HG03097 (cell line): ENCODE measurements around the gene PRCD.
A peak's percentile ranks its signal among the peaks of the same experiment; 100 is the strongest.
"Not testable (repeated sequence)": the region's sequence is repeated elsewhere in the genome, so short reads cannot be mapped to it uniquely, and the experiment has no call there.

ENCODE experiments used
- ATAC-seq: cut with Tn5 transposase; IDR thresholded peaks from one replicate; pipeline ENCODE4 v1.9.1; 2021; ENCODE audit not compliant: unreplicated experiment, low FRiP score

The PRCD gene

GRCh38 chr17:76502341-76503211 lies 37.3 kb upstream of the PRCD start:
- no peak for ATAC-seq

DNA sequence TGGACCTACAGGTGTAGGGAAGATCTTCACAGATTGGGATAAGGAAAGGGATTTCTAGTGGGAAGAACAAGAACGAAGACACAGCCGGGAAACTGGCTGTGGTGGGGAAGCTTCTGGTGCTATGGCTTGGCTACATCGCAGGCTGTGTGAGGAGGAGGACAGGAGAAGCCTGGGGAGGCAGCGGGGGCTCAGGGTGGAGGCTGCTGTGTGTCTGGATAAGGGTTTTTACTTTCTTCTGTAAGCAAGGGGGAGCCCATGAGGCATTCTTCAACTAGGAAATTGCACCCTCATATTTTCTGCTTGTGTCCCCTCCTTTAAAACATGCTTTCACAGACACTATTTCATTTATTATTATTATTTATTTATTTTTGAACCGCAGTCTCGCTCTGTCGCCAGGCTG lies 35.7 kb upstream of the PRCD start:
- no peak for ATAC-seq

- ATAC-seq, result peak; percentile 66
Measured at GRCh38 chr17:76506408-76507345, 33.2 kb upstream of the PRCD start.

DNA sequence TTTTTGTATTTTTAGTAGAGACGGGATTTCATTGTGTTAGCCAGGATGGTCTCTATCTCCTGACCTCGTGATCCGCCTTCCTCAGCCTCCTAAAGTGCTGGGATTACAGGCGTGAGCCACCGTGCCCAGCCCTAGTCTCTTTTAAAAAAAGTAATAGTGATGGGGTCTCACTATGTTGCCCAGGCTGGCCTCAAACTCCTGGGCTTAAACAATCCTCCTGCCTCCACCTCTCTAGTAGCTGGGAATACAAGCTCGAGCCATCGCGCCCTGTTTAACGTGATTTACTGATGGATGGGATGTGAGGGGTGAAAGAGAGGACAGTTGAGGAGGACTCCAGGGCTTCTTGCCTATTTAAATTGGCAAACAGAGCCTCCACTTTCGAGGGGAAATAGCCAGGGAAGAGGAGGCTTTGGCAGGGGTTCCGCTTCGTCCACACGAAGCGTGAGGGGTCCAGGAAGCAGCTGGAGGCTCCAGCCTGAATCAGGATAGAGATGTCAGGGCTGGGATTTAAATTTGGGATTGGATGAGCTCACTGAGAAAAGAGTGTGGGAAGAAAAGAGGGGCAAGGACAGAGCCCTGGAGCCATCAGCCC lies 31.3 kb upstream of the PRCD start:
- ATAC-seq, result not testable (repeated sequence)

- no peak for ATAC-seq
Measured at GRCh38 chr17:76510831-76511244, 29.0 kb upstream of the PRCD start.

- ATAC-seq, result no peak
Measured at GRCh38 chr17:76511668-76512365, 28.0 kb upstream of the PRCD start.

DNA sequence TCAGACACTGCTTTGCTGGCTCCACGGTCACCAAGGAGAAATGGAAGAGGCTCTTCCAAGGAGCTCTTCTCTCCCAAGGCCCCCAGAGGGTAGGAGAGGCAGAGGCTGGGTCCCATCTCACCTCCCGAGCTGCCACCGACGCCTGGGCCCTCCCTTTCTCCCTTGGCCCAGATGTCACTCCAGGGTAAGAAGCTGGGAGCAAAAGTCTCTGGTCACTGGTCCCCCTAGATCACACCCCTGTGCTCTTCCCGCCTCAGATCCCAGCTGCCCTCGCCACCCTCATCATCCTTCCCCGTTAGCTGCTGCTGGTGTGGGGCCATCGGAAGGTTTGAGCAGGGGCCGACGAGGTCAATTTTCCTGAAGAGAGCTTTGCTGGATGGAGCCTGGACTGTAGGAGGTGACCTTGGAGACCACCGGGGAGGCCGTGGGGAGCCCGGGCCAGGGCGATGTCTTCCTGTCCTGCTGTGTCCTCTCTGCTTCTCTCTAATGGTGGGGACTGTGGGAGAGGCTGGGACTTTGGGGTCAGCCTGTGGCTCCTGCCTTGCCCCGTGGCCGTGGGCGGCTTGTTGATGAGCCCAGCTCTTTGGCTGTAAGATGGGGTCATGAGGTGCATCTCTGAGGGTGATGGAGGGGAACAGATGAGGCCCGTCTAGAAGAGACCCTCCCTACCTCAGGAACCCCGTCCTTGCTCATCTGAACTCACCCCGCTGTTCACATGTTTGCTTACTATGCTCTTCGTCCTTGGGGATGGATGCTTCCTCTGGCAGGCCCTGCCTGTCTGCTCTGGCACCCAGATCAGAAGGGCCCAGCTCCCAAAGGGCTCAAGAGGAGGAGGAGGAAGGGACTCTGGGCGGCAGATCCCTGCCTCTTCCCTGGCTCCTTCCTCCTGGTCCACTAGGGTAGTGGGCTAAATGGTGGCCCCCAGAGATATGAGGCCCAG lies 27.2 kb upstream of the PRCD start:
- no peak for ATAC-seq

- no peak for ATAC-seq
Measured at GRCh38 chr17:76513306-76513692, 26.5 kb upstream of the PRCD start.

- not testable (repeated sequence) for ATAC-seq
Measured at GRCh38 chr17:76514355-76514754, 25.5 kb upstream of the PRCD start.

DNA sequence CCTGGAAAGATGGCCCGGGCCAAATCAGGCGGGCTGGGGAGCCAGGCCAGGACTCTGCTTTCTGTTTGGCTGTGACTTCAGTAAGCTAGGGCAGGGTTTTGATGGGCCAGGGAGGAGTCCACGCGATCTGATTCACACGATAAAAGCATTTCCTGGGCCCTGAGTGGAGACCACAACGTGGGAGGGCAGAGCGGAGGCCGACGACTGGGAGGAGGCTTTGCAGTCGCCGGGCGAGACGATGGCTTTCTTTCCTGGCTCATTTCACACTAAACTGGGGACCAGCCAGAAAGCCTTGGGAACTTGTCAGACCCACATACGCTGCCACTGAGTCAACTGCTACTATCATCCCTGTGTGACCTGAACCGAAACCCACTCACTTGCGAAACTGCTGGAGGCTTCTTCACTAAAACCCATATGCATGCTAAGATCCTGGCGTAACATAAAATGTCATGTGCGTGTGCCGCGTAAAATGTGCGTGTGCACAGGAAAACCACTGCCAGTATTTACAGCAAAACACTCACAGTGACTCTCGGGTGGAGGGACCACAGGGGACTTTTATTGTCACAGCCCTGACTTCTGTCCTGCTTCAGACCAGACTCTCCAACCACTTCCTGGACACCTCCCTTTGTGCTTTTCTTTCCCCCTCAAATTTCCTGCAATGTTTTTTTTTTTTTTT lies 24.4 kb upstream of the PRCD start:
- no peak for ATAC-seq

- no peak for ATAC-seq
Measured at GRCh38 chr17:76517638-76518038, 22.2 kb upstream of the PRCD start.

- ATAC-seq, result no peak
Measured at GRCh38 chr17:76519048-76519966, 20.5 kb upstream of the PRCD start.

DNA sequence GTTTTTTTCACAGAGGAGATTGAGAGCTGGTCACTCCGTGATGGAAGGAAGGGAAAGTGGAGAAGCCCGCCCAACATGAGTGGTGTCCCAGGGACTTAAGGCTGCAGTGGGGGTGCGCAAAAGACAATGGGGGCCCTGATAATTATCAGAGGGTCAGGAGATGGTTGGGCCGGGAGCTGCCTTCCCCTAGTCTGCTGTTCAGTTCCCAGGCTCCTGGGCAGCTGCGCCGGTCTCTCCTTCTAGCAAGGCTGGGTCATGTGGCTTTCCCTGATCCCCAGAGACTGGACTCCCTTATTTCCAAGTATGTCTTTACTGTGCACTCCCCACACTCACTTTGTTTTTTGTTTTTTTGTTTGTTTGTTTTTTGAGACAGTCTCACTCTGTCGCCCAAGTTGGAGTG lies 18.6 kb upstream of the PRCD start:
- no peak for ATAC-seq

GRCh38 chr17:76521683-76522082 lies 18.2 kb upstream of the PRCD start:
- ATAC-seq, result not testable (repeated sequence)

DNA sequence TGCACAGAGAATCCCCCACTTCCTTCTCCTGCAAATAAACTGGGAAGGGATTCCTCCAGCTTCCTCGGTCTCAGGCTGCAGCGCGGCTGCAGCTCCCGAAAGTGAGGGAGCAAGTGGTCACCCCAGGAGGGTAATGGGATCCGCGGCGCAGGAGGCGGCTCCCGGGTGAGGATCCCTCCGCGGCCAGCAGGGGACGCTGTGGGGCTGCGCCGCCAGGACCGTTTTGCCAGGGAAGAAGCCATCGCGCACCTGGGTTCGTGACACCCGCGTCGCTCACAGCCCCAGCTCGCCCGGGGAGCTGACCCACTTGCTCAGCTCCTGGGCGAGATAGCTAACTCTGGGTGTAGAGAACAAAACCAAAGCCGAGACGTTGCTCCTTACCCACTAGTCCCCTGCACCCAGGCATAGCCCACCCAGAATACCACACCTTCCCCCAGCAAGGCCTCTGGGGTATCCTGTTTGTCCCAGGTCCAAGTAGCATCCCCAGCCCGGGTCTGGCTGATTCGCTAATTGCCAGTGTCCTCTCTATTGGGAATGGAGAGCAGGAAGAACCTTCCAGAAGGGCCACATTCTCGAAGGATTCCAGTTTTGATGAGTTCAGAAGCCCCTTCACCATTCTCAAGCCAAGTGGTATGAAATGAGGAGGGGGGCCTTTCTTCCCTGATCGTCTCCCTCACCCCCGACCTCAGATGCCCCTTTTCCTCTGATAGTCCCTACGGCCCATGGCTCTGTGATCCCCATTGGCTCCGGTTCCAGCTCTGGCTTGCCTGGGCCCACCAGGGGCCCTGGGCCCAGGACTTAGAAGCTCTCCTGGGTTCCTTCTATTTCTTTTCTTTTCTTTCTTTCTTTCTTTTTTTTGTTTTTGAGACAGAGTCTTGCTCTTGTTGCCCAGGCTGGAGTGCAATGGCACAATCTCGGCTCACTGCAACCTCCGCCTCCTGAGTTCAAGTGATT lies 16.5 kb upstream of the PRCD start:
- no peak for ATAC-seq

GRCh38 chr17:76524598-76525512 lies 15.0 kb upstream of the PRCD start:
- no peak for ATAC-seq
